Head of caudate nucleus (tissue), 42 donors: ENCODE measurements around the gene SOX1.
A peak's percentile ranks its signal among the peaks of the same experiment; 100 is the strongest.

Source experiments
- DNase-seq, 42 donors: peaks; one replicate each; pipeline versions ENCODE4 v3.0.0 to v3.0.0-alpha.2; 2020 to 2021; ENCODE audit warnings: mixed read lengths in 7 of 42
- intact Hi-C: fragments of 100-400 bp; cut with DNase I; formaldehyde crosslinking; loops from one replicate; pipeline ENCODE4 v1.15.0; 2022

The SOX1 gene

DNA sequence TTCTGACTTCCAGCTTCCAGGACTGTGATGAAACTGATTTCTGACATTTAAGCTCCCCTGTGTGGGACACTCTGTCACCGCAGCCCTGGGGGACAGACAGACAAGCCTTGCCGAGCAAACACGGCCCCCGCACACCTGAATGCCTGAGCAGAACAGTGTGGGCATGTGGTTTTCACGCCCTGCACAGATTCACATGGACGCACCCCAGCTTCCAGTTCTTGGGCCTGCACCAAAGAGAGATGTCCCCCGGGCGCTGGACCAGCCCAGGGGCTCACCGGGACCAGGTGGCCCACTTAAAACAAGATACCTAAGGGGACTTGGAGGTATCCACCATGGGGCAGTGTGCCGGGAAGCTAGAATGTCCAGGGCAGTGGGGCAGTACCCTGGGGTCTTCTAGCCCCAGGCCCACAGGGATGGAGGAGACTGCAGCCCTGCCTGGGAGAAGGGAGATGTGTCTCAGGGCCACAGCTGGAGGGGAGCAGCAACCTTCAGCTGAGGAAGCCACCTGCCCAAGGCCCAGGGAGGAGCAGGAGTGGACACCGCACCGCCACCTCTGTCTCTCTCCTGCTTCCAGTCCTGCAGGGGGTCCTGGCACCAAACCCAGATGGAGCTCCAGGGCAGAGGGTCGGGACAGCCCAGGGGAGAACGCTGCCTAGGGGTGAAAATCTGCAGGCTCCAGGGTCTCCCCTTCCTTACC, 50.5 kb downstream of the SOX1 start:
- intact Hi-C loops, result no loop called here
- peak in 3 of 42 donors; percentile 1 to 12 (median 4) for DNase-seq

DNA sequence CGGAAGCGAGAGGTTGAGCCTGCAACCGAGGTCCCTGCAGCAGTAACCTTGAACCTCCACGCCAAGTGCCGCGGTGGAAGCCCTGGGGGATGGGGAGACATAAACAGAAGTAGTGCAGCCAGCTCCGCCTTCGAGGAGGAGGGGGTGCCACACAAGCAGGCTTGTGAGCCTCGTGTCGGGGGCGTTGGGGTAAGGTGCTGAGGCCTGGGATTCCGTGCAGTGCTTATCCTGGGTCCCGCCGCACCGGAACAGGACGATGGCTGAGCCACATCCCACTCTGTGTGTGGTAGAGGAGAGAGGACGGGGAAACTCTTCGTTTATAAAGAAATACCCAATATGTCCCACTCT, 51.0 kb downstream of the SOX1 start:
- intact Hi-C loops, result no loop called here
- DNase-seq, result peak in 2 of 42 donors; percentile 4 to 7

DNA sequence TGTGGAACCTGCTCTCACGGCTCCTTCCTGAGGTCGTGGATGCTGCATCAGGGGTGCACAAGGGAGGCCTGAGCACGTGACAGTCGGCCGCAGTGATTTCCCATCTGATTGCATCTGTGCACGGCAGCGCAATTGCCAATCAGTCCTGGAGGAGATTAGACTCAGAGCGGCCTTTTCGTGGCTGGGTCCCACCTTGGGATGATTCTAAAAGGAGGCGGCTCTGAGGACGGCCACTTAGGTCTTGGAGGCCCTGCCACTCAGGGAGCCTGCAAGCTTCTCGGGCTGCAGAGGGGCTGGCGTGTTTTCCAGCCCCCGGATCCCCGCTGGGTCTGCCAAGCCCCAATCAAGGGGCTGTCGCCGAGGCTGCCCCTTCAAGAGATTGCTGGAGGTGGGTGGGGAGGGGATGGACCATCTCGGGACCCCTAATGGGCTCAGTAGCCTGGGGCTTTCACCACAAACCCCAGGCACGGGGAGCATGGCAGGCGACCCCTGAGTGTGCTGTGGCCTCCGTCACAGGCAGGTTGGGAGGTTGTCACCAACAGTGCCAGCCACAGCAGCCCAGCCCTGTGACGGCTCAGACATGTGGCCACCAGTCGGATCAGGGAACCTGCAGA, 51.6 kb downstream of the SOX1 start:
- intact Hi-C loops, result no loop called here

DNA sequence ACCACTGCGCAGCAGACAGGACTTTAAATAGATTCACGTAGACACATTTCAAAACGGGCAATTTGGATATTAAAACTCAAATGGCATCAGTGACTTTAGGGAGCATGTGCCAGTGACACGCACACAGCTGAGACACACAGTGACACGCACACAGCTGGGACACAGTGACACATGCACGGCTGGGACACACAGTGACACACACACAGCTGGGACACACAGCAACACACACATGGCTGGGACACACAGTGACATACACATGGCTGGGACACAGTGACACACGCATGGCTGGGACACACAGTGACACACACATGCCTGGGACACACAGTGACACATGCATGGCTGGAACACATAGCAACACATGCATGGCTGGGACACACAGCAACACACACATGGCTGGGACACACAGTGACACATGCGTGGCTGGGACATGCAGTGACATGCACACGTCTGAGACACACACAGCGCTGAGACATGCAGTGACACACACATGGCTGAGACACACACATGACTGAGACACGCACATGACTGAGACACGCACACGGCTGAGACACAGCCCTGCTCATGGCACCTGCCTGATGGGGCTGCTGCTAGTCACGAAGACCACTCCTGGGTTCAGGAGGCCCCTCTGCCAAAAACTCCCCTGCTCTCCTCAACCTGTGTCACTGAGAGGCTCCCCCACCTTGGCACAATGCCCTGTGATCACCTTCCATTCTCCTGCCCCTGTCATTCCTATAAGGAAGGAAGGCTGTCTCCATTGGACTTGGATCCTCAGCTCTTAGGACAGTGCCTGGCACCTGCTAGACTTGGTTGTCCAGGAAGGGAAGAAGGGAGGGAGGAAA, 52.5 kb downstream of the SOX1 start:
- DNase-seq, result peak in 4 of 42 donors; percentile 0 to 21 (median 17)
- intact Hi-C loops, result no loop called here

More for the DNA sequence above, 51.6 kb downstream of the SOX1 start:
- DNase-seq, result peak in 3 of 42 donors; percentile 5 to 22 (median 16)

DNA sequence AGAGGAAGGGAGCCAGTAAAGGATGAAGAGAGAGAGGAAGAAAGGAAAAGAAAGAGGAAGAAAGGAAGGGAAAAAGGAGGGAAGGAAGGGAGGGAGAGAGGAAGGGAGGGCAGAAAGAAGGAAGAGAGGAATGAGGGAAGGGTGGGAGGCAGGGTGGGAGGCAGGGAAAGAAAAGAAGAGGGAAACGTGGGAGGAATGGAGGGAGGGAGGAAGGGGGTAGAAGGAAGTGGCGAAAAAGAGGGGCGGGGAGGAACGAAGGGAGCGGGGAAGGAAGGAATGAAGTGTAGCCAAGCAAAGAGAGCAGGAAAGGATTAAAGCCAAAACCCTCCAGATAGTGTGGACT, 53.1 kb downstream of the SOX1 start:
- DNase-seq, result no peak
- intact Hi-C loops, result no loop called here
